Adrenal gland (tissue), 5 donors: ENCODE measurements around the gene PRRC2B.

Source experiments
- POLR2A ChIP-seq, 2 donors: fragments of 450-650 bp; IDR thresholded peaks; one replicate each; pipeline ENCODE4 v1.6.1; 2017; ENCODE audit warnings: antibody characterized with exemption in 2 of 2, mild to moderate bottlenecking in 2 of 2, moderate library complexity in 1 of 2
- TF ChIP-seq, protein P1 (sequence below), 6 experiments: fragments of 450-650 bp in 4 of 6; fragments of 200-600 bp in 2 of 6; sonication (generic) in 1 of 6; IDR thresholded peaks; 1 replicate in 5 of 6; 2 replicates in 1 of 6; pipeline versions ENCODE4 v1.5.1 to v1.8.0; 2016 to 2021; ENCODE audit warnings: antibody characterized with exemption in 6 of 6, mild to moderate bottlenecking in 2 of 6, moderate library complexity in 1 of 6
- donor health status: DM: no; HTN: no; CAD: no.

DNA sequence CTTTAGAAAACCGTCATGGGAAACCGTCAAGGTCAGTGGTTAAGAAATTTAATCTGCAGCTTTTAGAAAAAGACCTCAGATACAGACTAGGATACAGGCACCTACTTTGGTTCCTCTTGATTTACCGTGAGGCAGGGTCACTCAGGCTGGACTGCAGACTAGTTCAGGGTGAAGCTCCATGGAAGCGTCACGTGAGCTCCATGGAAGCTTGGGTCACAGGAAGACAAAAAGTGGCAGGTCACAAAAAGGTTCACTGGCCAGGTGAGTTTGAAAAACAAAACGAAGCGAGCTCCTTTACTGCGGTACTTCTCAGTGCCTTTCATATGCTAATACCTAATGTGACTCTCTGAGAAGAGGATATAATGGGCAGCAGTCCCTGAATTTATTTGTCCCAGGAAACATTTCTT is 43.0 kb downstream of the PRRC2B start:
- TF ChIP-seq, protein P1, sequence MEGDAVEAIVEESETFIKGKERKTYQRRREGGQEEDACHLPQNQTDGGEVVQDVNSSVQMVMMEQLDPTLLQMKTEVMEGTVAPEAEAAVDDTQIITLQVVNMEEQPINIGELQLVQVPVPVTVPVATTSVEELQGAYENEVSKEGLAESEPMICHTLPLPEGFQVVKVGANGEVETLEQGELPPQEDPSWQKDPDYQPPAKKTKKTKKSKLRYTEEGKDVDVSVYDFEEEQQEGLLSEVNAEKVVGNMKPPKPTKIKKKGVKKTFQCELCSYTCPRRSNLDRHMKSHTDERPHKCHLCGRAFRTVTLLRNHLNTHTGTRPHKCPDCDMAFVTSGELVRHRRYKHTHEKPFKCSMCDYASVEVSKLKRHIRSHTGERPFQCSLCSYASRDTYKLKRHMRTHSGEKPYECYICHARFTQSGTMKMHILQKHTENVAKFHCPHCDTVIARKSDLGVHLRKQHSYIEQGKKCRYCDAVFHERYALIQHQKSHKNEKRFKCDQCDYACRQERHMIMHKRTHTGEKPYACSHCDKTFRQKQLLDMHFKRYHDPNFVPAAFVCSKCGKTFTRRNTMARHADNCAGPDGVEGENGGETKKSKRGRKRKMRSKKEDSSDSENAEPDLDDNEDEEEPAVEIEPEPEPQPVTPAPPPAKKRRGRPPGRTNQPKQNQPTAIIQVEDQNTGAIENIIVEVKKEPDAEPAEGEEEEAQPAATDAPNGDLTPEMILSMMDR (IDR thresholded peaks at IDR 0.05): no peak
- no peak for TF ChIP-seq POLR2A (IDR thresholded peaks at IDR 0.05)
